SH-SY5Y (cell line): ENCODE data around the gene XKRX.

Experiments used
- GATA2 ChIP-seq: IDR thresholded peaks from 2 replicates; pipeline ENCODE4 v1.6.1; 2011; ENCODE audit warnings: mild to moderate bottlenecking, low read depth, low read length
- GATA3 ChIP-seq: IDR thresholded peaks from 2 replicates; pipeline ENCODE4 v1.6.1; 2011; ENCODE audit warnings: low read depth, mild to moderate bottlenecking, low read length, moderate library complexity

DNA sequence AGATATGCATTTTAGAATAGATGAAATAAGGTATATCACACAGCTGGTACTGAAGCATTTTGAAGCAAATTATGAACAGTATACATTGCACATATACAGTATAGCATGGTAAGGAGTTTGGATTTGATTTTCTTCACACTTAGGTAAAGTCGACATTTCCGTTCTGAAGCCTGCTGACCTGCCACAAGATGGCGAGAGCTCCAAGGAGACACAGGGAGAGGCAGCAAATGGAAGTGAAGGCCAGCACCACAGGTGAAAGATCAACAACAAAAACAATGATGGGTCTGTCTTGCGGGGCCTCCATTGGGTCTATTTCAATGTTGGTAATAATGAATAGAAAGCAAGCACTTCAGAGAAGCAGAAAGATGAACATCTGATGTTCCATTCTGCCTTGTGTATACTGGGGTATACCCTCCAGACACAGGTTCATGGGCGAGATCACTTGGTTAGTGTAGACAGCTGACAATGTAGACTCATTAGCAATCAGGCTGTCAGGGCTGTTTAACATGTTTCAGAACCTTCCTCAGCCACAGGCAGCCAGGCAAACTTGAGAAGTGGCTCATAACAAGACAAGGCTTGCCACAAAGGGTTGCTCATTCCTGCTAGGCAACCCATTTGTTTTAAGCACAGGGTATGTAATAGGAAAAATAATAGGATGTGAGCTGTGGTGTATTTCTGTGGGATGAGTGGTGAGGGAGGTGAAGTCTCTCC lies 33.2 kb downstream of the XKRX start:
- TF ChIP-seq GATA2 (no peak), GATA3 (no peak)
